Measurements from ENCODE around the gene NMB. TPM values are rescaled to one million over a fixed set of nuclear protein-coding genes. Genes with fewer than 3 reads are reported as not detected.

The NMB gene
- total and polyA plus RNA-seq, 2 of the 13 experiments (the other 11 are each of a cell fraction or from before 2014, with no cell fraction given), result 10.4 to 25.4 TPM

- no peaks in the 10 kb centered on the region for H3K27me3 ChIP-seq (ENCODE audit: control insufficient read depth in 1 of 2, insufficient read depth in 2 of 2, low read length in 2 of 2)
- FAIRE-seq (no peak), ATAC-seq (peak; percentile 32), DNase-seq (ENCODE audit: low spot score) (peak; percentile 12)
- H4K20me1 ChIP-seq (ENCODE audit: insufficient read depth, low read length), result peaks cover 22% of the 10 kb centered on the region
- H3K9ac ChIP-seq (ENCODE audit: insufficient read depth, low read depth, low read length), result peak overlapping the region; percentile 72
- ChIA-PET POLR2A (interaction anchor here (1.0 to 6.4 kb wide), 14 partner anchors 10 to 84 kb away, joined by 3 to 94 read pairs (median 6); partner anchors contain the start of genes NMB, SEC11A, WDR73 and ZSCAN2), CTCF (ENCODE audit: low intra/inter-chr PET ratio, low total read pairs) (no interaction called here)
- intact Hi-C loops (cut with micrococcal nuclease; ENCODE audit: unreplicated experiment), result loop anchor here (1.0 kb wide), 1 partner anchor 25 kb away; no protein-coding TSS in a partner anchor
- H3K4me2 ChIP-seq (ENCODE audit: low read depth, low read length), result peak overlapping the region; percentile 92
- peak overlapping the region; percentile 80 to 84 (median 83) for H3K4me3 ChIP-seq (replicated peaks in 1 of 3; ENCODE audit: insufficient read depth in 1 of 3, low read depth in 2 of 3, low read length in 3 of 3)
- H3K27ac ChIP-seq (ENCODE audit: extremely low read length, insufficient read depth, low read length), result peak overlapping the region; percentile 56
- in situ Hi-C loops (cut with HindIII; ENCODE audit: extremely low pct_ligation_motif_present, low pct_unique_long_range_greater_than_20kb), result no loop called here
- 1% methylated on average over 7 of the region's 7 CpGs for WGBS (ENCODE audit: low lambda C conversion rate)
- peaks cover 3 to 6% of the 10 kb centered on the region in 2 experiments; a peak in 1 of 5 replicates for H3K36me3 ChIP-seq (replicated peaks in 1 of 2; ENCODE audit: control insufficient read depth in 1 of 2, insufficient read depth in 2 of 2, low read length in 2 of 2)
- H3K79me2 ChIP-seq (ENCODE audit: insufficient read depth, low read length), result peaks cover 13% of the 10 kb centered on the region
- H2AFZ ChIP-seq (ENCODE audit: low read length), result peak overlapping the region; percentile 61
- peaks cover 35% of the 10 kb centered on the region for H3K4me1 ChIP-seq (ENCODE audit: insufficient read depth, low read length)
- no peaks in the 10 kb centered on the region for H3K9me3 ChIP-seq (ENCODE audit: low read length)
- TSS peak; percentile 57 for BruUV-seq (replicated peaks)
- TF ChIP-seq ATF2 (CRISPR knock-in tag; IDR thresholded peaks at IDR 0.05) (peak; percentile 8; the same call in 1 of the 2 replicates), YY1 (IDR thresholded peaks at IDR 0.05; ENCODE audit: insufficient read depth, insufficient replicate concordance, low read depth, low read length) (peak; percentile 55), NFRKB (IDR thresholded peaks at IDR 0.05) (no peak), ZNF674 (CRISPR knock-in tag; IDR thresholded peaks at IDR 0.05; ENCODE audit: low read depth) (no peak), ZBTB44 (CRISPR knock-in tag; IDR thresholded peaks at IDR 0.05) (no peak), ZNF720 (CRISPR knock-in tag; IDR thresholded peaks at IDR 0.05) (no peak), ZNF558 (CRISPR knock-in tag; IDR thresholded peaks at IDR 0.05; ENCODE audit: borderline replicate concordance) (no peak), AKAP8 (CRISPR knock-in tag; IDR thresholded peaks at IDR 0.05) (no peak), ZZZ3 (CRISPR knock-in tag; IDR thresholded peaks at IDR 0.05; ENCODE audit: borderline replicate concordance) (no peak), ZIK1 (CRISPR knock-in tag; IDR thresholded peaks at IDR 0.05; ENCODE audit: borderline replicate concordance, low read depth) (no peak), ZNF430 (CRISPR knock-in tag; IDR thresholded peaks at IDR 0.05) (0 out of 2 replicates have a peak, but pooled peaks have one; percentile 27), ZNF577 (CRISPR knock-in tag; IDR thresholded peaks at IDR 0.05; ENCODE audit: borderline replicate concordance, low read depth) (no peak), ZNF75D (CRISPR knock-in tag; IDR thresholded peaks at IDR 0.05; ENCODE audit: borderline replicate concordance) (no peak), ZNF550 (CRISPR knock-in tag; IDR thresholded peaks at IDR 0.05; ENCODE audit: borderline replicate concordance) (no peak), ZFP90 (CRISPR knock-in tag; IDR thresholded peaks at IDR 0.05; ENCODE audit: borderline replicate concordance) (no peak), SMAD1 (CRISPR knock-in tag; IDR thresholded peaks at IDR 0.05; ENCODE audit: borderline replicate concordance, low read depth) (0 out of 2 replicates have a peak, but pooled peaks have one; percentile 56), SP5 (CRISPR knock-in tag; IDR thresholded peaks at IDR 0.05; ENCODE audit: borderline replicate concordance, low read depth) (no peak)
- TF ChIP-seq, protein P1, sequence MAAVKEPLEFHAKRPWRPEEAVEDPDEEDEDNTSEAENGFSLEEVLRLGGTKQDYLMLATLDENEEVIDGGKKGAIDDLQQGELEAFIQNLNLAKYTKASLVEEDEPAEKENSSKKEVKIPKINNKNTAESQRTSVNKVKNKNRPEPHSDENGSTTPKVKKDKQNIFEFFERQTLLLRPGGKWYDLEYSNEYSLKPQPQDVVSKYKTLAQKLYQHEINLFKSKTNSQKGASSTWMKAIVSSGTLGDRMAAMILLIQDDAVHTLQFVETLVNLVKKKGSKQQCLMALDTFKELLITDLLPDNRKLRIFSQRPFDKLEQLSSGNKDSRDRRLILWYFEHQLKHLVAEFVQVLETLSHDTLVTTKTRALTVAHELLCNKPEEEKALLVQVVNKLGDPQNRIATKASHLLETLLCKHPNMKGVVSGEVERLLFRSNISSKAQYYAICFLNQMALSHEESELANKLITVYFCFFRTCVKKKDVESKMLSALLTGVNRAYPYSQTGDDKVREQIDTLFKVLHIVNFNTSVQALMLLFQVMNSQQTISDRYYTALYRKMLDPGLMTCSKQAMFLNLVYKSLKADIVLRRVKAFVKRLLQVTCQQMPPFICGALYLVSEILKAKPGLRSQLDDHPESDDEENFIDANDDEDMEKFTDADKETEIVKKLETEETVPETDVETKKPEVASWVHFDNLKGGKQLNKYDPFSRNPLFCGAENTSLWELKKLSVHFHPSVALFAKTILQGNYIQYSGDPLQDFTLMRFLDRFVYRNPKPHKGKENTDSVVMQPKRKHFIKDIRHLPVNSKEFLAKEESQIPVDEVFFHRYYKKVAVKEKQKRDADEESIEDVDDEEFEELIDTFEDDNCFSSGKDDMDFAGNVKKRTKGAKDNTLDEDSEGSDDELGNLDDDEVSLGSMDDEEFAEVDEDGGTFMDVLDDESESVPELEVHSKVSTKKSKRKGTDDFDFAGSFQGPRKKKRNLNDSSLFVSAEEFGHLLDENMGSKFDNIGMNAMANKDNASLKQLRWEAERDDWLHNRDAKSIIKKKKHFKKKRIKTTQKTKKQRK (IDR thresholded peaks at IDR 0.05; ENCODE audit: low read length), result no peak
Measured at GRCh38 chr15:84631706-84632272, 26.2 kb downstream of the NMB start.
